PC-3 (cell line): Measurements from ENCODE around the gene IBSP.

Source experiments
- CTCF ChIP-seq: fragments of 300-600 bp; sonication (generic); conservative IDR thresholded peaks from 2 replicates; pipeline ENCODE4 v1.5.1; 2017; ENCODE audit warnings: antibody characterized with exemption, low read depth, mild to moderate bottlenecking, low read length
- EZH2 ChIP-seq: fragments of 300-600 bp; sonication (generic); IDR thresholded peaks from one replicate; pipeline ENCODE4 v1.6.1; 2017; ENCODE audit warnings: antibody characterized with exemption, mild to moderate bottlenecking, low read length; ENCODE audit not compliant: unreplicated experiment

- TF ChIP-seq CTCF (no peak), EZH2 (no peak)
These were observed 52.6 kb downstream of the IBSP start for GRCh38 chr4:87851953-87852352.
